ENCODE data around the gene OR51E1. TPM values are rescaled to one million over a fixed set of nuclear protein-coding genes. Genes with fewer than 3 reads are reported as not detected.

The OR51E1 gene
- total RNA-seq, 4 donors from 2014 or later = 0.70 to 1.2 (median 0.85) TPM; not detected in 1

DNA sequence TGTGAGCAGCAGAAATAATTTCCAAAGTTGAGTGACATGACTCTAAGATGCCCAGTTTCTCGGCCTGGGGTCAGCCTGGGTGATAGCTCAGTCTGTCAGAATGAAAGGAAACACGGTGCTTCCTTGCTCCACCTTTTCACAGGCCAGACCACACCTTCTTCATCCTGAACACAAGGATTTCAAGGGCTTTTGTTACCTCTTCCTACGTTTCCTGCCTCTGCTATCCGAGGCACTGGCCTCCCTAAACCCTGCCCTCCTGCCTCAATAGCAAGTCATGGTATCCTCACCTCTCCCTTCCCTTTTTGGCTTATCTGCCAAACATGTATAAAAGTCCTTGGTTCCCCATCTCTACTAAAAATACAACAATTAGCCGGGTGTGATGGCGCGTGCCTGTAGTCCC, 1.7 kb upstream of the OR51E1 start:
- no peaks in the 10 kb centered on the region for H3K27me3 ChIP-seq
- no peaks in the 10 kb centered on the region for H3K9me3 ChIP-seq
- TF ChIP-seq, protein P1, sequence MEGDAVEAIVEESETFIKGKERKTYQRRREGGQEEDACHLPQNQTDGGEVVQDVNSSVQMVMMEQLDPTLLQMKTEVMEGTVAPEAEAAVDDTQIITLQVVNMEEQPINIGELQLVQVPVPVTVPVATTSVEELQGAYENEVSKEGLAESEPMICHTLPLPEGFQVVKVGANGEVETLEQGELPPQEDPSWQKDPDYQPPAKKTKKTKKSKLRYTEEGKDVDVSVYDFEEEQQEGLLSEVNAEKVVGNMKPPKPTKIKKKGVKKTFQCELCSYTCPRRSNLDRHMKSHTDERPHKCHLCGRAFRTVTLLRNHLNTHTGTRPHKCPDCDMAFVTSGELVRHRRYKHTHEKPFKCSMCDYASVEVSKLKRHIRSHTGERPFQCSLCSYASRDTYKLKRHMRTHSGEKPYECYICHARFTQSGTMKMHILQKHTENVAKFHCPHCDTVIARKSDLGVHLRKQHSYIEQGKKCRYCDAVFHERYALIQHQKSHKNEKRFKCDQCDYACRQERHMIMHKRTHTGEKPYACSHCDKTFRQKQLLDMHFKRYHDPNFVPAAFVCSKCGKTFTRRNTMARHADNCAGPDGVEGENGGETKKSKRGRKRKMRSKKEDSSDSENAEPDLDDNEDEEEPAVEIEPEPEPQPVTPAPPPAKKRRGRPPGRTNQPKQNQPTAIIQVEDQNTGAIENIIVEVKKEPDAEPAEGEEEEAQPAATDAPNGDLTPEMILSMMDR (IDR thresholded peaks at IDR 0.05) = no peak
- no peak for TF ChIP-seq POLR2A (IDR thresholded peaks at IDR 0.05)
- no peak for DNase-seq
- H3K27ac ChIP-seq = no peak overlapping the region
- no peaks in the 10 kb centered on the region for H3K36me3 ChIP-seq
- no peaks in the 10 kb centered on the region for H3K4me1 ChIP-seq
- no peak overlapping the region for H3K4me3 ChIP-seq

DNA sequence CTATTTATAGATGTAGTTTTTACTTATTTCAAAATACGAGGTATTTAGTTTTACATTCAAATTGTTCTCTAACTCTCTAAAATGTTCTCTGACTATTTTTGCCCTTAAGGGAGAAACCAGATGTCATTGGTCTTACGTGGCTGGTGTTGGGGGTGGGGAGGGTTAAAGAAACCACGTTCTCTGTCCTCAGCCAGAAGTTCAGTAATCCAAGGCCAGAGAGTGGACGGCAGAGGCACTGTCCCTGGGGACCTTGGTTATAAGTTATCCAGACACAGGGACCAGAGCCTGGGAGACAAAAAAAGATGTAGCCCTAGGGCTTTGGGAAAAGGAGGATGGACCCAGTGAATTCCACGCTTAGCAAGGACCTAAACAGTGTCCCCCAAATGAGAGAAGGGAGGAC, 706 bp upstream of the OR51E1 start:
- TF ChIP-seq, protein P1 (IDR thresholded peaks at IDR 0.05) = no peak
- TF ChIP-seq POLR2A (IDR thresholded peaks at IDR 0.05) = no peak
- Histone ChIP-seq H3K4me1 (no peaks in the 10 kb centered on the region), H3K9me3 (no peaks in the 10 kb centered on the region), H3K4me3 (no peak overlapping the region), H3K27me3 (no peaks in the 10 kb centered on the region), H3K27ac (no peak overlapping the region), H3K36me3 (no peaks in the 10 kb centered on the region)
- no peak for DNase-seq

DNA sequence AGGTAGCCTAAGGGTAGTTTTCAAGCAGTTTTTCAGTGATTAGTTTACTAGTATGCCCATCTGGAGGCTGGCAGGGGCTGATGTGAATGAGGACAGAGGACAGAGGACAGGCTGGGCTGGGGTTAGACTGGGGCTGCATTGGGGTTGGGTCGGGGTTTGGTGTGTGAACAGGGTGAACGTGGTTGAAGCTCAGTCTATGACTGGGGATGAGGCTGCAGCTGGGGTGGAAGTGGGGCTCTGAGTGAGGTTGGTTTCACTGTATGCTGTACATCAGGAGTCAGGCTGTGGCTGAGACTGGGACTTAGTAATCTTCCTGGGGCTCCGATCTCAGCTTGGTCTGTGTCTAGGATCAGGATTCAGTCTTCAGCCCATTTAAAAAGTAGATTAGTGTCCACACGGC, 451 bp downstream of the OR51E1 start:
- H3K27ac ChIP-seq = no peak overlapping the region

DNA sequence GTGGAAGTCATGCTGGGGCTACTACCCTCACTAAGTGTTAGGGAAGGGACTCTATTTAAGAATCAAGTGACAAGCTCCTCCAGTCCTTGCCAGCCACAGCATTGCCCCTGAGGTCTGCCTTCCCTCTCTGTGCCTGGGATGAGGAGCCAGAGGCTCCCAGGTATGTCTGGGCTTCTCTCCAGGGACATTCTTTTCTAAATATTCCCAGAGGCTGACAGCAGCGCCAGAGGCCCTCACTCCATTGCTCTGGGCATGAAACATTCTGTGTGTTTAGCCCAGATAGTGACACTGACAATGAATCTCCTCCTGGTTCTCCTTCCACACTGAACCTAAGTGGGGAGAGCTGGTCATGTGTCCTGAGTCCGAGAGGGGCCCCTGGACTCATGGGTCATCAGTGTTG, 2.2 kb downstream of the OR51E1 start:
- H3K9me3 ChIP-seq = no peaks in the 10 kb centered on the region
- no peaks in the 10 kb centered on the region for H3K4me1 ChIP-seq
- no peak for DNase-seq
- no peaks in the 10 kb centered on the region for H3K27me3 ChIP-seq
- no peak overlapping the region for H3K4me3 ChIP-seq
- TF ChIP-seq, protein P1 (IDR thresholded peaks at IDR 0.05) = no peak
- TF ChIP-seq POLR2A (IDR thresholded peaks at IDR 0.05) = no peak
- peak overlapping the region in 1 of 4 donors; percentile 17 for H3K27ac ChIP-seq
- H3K36me3 ChIP-seq = no peaks in the 10 kb centered on the region

More for the DNA sequence above, 451 bp downstream of the OR51E1 start:
- no peak for DNase-seq
- H3K4me1 ChIP-seq = no peaks in the 10 kb centered on the region
- TF ChIP-seq, protein P1 (IDR thresholded peaks at IDR 0.05) = no peak
- no peak for TF ChIP-seq POLR2A (IDR thresholded peaks at IDR 0.05)
- H3K4me3 ChIP-seq = no peak overlapping the region
- no peaks in the 10 kb centered on the region for H3K36me3 ChIP-seq
- H3K9me3 ChIP-seq = no peaks in the 10 kb centered on the region
- no peaks in the 10 kb centered on the region for H3K27me3 ChIP-seq

DNA sequence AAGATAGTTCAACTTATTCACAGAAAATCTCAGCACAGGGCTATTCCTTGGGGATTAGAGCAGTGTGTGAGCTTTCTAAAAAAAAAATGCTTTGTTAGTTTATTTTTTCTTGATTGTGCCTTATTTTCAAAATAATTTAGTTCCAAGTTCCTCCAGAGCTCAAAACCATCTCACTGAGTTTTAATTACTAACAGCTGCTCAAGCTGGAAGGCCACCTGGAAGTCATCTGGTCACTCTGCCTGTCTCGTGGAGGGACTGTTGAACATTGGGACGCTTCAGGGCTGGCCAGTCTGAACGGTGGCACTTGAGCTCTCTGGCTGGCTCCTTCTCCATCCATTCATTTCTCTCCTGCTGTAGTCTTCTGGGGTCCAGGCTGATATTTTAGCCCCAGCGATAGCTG, 4.0 kb downstream of the OR51E1 start:
- Histone ChIP-seq H3K4me1 (no peaks in the 10 kb centered on the region), H3K9me3 (no peaks in the 10 kb centered on the region), H3K36me3 (no peaks in the 10 kb centered on the region), H3K27me3 (no peaks in the 10 kb centered on the region), H3K4me3 (no peak overlapping the region), H3K27ac (no peak overlapping the region)
- no peak for TF ChIP-seq POLR2A (IDR thresholded peaks at IDR 0.05)
- TF ChIP-seq, protein P1 (IDR thresholded peaks at IDR 0.05) = no peak
- DNase-seq = no peak
